ENCODE results near the gene MAPK6. TPM values are rescaled to one million over a fixed set of nuclear protein-coding genes. Genes with fewer than 3 reads are reported as not detected.

Gene MAPK6
- polyA plus RNA-seq, 3 donors, result 34.9 to 42.3 (median 38.2) TPM

DNA sequence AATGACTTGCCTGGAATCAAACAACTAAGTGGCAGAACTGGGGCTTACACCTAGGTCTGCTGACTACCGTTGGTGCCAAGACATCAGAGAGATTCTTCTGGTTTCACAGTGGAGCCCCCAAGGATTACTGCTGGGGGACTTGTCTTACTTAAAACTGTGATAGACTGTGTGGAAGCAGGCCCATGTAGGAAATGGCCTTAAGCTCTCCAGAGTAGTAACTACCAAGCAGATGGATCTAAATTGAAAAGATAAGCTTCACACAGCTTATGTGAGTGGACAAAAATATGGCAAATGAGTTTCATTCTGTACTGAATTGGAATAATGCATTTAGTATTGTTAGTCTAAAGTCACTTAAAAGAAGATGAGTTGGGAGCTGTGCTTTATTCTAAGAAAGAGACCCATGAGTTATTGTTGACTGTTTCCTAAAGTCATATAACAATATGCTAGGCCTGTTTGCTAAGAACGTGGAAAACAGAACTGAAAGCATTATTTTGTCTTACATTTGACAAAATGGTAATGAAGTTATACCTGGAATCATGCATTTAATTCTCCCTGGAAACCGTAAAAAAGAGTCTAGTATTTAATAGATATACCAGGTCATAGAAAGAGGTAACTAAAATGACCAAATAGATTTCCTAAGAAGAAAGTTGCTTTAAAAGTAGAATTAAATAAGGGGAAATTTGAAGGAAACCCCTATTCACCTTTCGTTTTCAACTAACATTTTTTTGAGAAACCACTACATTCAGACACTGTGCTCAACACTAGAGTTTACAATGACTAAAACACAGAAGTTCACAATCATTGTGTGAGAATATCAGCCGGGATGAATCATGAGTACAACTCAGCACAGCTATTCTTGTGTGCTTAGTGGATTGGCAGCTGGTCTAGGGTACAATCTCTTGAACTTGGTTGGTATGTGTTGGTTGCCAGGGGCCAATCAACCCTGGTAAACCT, 13.0 kb upstream of the MAPK6 start:
- no peak for DNase-seq (ENCODE audit: extremely low read depth in 1 of 11, low read depth in 9 of 11, low spot score in 4 of 11)

DNA sequence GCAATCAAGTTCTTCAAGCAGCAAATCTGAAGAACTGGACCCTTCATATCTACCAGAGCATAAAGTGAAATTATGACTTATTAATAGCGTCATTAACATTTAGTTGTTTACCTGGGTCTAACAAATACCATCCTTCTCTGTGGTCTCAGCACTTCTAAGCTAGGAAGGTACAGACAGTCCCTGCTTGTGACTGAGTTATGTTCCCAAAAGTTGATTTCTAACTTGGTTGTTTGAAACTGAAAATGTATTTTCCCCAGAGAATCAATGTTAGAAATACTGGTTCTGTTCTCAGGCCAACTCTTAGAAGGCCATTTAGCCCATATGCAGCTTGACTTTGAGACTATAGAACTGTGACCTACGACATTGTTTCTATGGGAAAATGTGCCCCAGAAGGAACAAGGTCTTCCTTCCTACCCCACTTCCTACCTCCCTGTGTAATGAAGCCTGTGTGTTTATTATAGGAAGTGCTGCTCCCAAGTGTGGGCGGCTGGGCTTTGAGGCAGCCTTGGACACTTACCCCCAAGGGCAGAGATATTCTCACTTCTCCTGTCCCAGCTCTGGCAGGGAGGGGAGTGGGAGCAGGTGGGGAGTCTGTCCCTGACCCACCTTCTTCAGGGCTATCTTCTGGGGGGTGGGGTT, 12.2 kb upstream of the MAPK6 start:
- DNase-seq (ENCODE audit: extremely low read depth in 1 of 11, low read depth in 9 of 11, low spot score in 4 of 11), result no peak

GRCh38 chr15:52008359-52008697, 10.7 kb upstream of the MAPK6 start:
- no peak for DNase-seq (ENCODE audit: extremely low read depth in 1 of 11, low read depth in 9 of 11, low spot score in 4 of 11)

GRCh38 chr15:52008698-52009434, 10.2 kb upstream of the MAPK6 start:
- DNase-seq (ENCODE audit: extremely low read depth in 1 of 11, low read depth in 9 of 11, low spot score in 4 of 11), result no peak

DNA sequence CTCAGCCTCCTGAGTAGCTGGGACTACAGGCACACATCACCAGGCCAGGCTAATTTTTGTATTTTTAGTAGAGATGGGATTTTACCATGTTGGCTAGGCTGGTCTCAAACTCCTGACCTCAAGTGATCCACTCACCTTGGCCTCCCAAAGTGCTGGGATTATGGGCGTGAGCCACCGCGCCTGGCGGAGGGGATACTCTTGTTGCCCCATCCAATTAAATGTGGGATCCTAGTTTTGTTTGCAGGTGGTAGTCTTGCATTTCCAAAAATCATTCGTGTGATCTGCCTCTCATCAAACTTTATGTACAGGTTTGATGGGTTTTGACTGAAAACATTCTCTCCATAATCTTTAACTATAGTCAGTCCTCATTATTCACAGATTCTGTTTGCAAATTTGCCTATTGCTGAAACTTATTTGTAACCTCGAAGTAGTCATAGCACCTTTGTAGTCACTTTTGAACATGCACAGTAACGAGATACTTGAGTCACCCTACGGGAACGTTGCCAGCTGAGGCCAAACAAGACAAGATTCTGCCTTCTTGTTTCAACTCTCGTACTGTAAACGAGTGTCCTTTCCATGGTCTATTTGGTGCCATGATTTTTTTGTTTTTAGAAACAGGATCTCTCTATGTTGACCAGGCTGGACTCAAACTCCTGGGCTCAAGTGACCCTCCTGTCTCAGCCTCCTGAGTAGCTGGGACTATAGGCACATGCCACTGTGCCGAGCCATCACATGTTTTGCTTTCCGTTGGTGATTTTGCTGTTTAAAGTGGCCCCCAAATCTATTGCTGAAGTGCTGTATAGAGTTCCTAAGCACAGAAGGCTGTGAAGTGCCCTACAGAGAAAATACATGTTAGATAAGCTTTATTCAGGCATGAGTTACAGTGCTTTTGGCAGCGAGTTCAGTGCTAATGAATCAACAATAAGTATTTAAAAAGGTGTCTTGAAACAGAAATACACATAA, 8.1 kb upstream of the MAPK6 start:
- DNase-seq (ENCODE audit: extremely low read depth in 1 of 11, low read depth in 9 of 11, low spot score in 4 of 11), result no peak

DNA sequence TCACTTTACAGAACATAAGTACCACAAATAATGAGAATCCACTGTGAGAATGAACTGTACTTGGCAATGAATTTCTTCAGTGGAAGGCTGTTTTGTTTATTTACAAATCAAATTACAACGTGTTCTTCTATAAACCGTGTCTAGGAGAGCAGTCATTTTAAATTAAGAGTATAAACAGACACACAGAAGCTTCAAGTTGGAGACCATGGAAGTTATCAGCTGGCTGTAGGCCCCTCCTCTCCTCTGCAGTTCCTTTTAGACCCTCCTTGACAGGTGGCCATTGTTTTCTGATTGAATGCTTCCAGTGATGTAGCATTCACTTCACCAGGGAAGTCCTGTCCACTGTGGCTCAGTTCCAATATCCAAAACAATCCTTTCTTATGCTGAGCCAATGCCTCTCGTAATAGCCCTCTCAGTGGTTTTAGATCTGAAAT, 7.3 kb upstream of the MAPK6 start:
- DNase-seq (ENCODE audit: extremely low read depth in 1 of 11, low read depth in 9 of 11, low spot score in 4 of 11), result no peak

- DNase-seq (ENCODE audit: extremely low read depth in 1 of 11, low read depth in 9 of 11, low spot score in 4 of 11), result no peak
Measured at GRCh38 chr15:52012210-52012609, 6.8 kb upstream of the MAPK6 start.

- DNase-seq (ENCODE audit: extremely low read depth in 1 of 11, low read depth in 9 of 11, low spot score in 4 of 11), result no peak
Measured at GRCh38 chr15:52013151-52013791, 5.7 kb upstream of the MAPK6 start.

DNA sequence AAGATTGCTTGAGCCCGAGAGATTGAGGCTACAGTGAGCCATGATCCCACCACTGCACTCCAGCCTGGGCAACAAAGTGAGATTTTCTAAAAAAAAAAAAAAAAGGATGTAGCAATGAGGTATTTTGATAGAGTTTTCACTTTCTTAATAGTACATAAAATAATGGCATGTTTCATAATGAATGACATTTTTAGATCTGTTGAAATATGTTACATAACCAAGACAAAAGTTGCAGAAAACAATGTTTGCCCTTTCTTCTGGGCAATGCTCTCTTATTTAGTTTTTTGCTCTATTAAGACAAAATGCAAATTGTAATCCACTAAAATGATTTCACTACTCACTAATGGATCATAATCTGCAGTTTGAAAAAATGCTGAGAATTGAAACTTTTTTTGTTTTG, 4.4 kb upstream of the MAPK6 start:
- DNase-seq (ENCODE audit: extremely low read depth in 1 of 11, low read depth in 9 of 11, low spot score in 4 of 11), result no peak

- DNase-seq (ENCODE audit: extremely low read depth in 1 of 11, low read depth in 9 of 11, low spot score in 4 of 11), result no peak
Measured at GRCh38 chr15:52016316-52016715, 2.7 kb upstream of the MAPK6 start.

- DNase-seq (ENCODE audit: extremely low read depth in 1 of 11, low read depth in 9 of 11, low spot score in 4 of 11), result no peak
Measured at GRCh38 chr15:52018244-52018643, 775 bp upstream of the MAPK6 start.

GRCh38 chr15:52019394-52020220, 588 bp downstream of the MAPK6 start:
- DNase-seq (ENCODE audit: extremely low read depth in 1 of 11, low read depth in 9 of 11, low spot score in 4 of 11), result peak in 7 of 11 donors; percentile 47 to 71 (median 62)

DNA sequence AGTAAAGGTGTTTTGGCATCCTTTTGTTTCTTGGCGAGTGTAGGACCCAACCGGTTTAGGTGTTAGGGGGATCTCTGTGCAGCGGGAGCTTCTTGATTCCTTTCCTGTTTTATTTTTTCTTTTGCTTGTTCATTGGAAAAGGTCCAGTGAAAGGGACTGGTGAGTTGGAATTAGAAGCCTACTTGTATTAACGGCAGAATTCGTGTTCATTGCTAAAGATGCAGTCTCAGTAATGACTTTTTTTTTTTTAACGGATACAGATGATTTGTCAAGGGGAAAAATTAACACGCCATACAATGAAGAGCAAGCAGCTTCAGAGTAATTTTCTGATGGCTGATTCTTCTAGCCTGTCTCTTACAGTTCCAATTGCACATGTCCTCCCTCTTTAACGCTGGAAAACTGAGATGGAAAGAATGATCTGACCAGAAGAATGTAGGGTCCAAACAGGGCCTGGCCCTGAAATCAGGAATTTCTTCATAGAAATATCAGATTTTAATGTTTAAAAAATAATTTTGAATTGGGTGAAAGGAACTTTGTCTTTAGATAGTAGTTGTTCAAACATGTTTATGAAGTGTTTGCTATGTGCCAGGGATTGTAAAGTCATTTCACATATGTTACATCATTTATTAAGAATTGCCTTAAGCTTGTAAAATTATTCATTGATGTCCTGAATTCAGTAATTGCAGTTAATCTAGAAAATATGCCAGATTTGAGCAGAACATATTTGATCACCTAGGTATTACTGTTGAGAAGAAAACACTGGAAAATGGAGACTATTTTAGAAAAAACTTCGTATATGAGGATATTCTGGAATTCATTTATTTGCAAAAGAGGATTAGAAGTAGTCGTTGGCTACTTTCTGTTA, 1.4 kb downstream of the MAPK6 start:
- DNase-seq (ENCODE audit: extremely low read depth in 1 of 11, low read depth in 9 of 11, low spot score in 4 of 11), result no peak

DNA sequence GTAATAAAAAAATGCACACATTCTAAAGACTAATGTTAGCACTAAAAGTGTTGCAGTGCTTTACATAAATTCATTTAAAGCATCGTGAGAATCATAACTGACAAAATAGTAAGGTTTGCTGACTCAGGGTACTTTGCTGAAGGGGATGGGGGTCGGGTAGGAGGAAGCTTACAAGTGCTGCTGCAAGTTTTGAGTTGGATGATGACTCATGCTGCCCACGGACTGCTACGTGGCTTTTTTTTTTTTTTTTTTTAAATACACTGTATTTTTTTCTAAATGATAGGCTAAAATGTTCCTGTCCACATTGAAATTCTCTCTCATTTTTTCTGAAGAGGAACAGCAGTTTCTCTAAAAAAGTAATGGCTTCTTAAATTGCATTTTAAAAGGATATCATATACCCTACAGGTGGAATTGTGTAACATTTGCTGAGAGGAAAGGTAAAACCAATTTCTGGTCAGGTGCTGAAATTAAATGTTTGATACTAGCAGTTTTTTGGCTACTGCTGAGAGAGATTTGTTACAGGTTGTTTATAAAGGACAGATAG, 2.2 kb downstream of the MAPK6 start:
- no peak for DNase-seq (ENCODE audit: extremely low read depth in 1 of 11, low read depth in 9 of 11, low spot score in 4 of 11)

DNA sequence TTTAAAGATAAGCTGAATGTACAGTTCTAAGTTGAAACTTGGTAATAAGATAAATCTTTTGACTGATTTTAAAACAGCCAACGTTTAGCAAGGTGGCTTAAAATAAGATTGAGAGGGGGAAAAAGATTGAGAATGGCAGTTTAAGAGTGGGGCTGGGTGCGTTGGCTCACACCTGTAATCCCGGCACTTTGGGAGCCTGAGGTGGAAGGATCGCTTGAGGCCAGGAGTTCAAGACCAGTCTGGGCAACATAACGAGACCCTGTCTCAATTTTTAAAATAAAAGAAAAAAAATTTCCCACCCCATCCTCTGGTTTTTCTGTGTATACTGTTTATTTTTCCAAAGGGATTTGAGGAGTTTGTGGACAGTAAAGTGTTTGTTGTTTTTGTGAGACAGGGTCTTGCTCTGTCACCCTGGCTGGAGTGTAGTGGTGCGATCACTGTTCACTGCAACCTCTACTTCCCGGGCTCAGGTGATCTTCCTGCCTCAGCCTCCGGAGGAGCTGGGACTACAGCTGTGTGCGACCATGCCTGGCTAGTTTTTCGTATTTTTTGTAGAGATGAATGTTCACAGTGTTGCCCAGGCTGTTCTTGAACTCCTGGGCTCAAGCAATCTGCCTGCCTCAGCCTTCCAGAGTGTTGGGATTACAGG, 3.0 kb downstream of the MAPK6 start:
- DNase-seq (ENCODE audit: extremely low read depth in 1 of 11, low read depth in 9 of 11, low spot score in 4 of 11), result no peak
